22Rv1 (cell line): ENCODE data around the gene SVIL.
"Not testable (repeated sequence)": the region's sequence is repeated elsewhere in the genome, so short reads cannot be mapped to it uniquely, and the experiment has no call there.

Source experiments
- H3K27ac ChIP-seq: fragments of 450-650 bp; 2 replicates; pipeline ENCODE4 v1.5.1; 2017
- CTCF ChIP-seq: fragments of 450-650 bp; IDR thresholded peaks from 2 replicates; pipeline ENCODE4 v1.5.1; 2017; ENCODE audit warnings: mild to moderate bottlenecking
- ZFX ChIP-seq: fragments of 450-650 bp; IDR thresholded peaks from 2 replicates; pipeline ENCODE4 v1.6.1; 2017; ENCODE audit warnings: antibody characterized with exemption, borderline replicate concordance

The SVIL gene

GRCh38 chr10:29619241-29619669, 15.5 kb downstream of the SVIL start:
- no peak for TF ChIP-seq ZFX
- TF ChIP-seq CTCF = no peak
- no peak overlapping the region for H3K27ac ChIP-seq

- H3K27ac ChIP-seq = no peak overlapping the region
- no peak for TF ChIP-seq CTCF
- TF ChIP-seq ZFX = no peak
These were observed 16.2 kb downstream of the SVIL start for GRCh38 chr10:29618341-29619171.

GRCh38 chr10:29617880-29618340, 16.9 kb downstream of the SVIL start:
- H3K27ac ChIP-seq = no peak overlapping the region
- TF ChIP-seq CTCF = no peak
- TF ChIP-seq ZFX = no peak

GRCh38 chr10:29616542-29616941, 18.2 kb downstream of the SVIL start:
- TF ChIP-seq CTCF = no peak
- no peak for TF ChIP-seq ZFX
- H3K27ac ChIP-seq = no peak overlapping the region

GRCh38 chr10:29615195-29615594, 19.6 kb downstream of the SVIL start:
- no peak overlapping the region for H3K27ac ChIP-seq
- TF ChIP-seq ZFX (no peak), CTCF (no peak)

- H3K27ac ChIP-seq = not testable (repeated sequence)
These were observed 20.5 kb downstream of the SVIL start for GRCh38 chr10:29614289-29614688.

- no peak for TF ChIP-seq ZFX
- TF ChIP-seq CTCF = no peak
- no peak overlapping the region for H3K27ac ChIP-seq
These were observed 21.0 kb downstream of the SVIL start for GRCh38 chr10:29613791-29614190.

- TF ChIP-seq CTCF (no peak), ZFX (no peak)
These were observed 21.6 kb downstream of the SVIL start for GRCh38 chr10:29613196-29613595.

More at GRCh38 chr10:29613196-29613595, 21.6 kb downstream of the SVIL start:
- no peak overlapping the region for H3K27ac ChIP-seq
